Prostate gland (tissue), 2 donors: ENCODE measurements around the gene SLC16A2. TPM values are rescaled to one million over a fixed set of nuclear protein-coding genes. Genes with fewer than 3 reads are reported as not detected.

Source experiments
- DNase-seq: peaks from one replicate; pipeline ENCODE4 v3.0.0-alpha.2; 2019; ENCODE audit warnings: low spot score
- H3K27ac ChIP-seq, 2 donors: fragments of 200-600 bp; sonication (generic); 2 replicates each; pipeline ENCODE4 v1.5.1; 2017 to 2019
- H3K27me3 ChIP-seq: fragments of 200-600 bp; sonication (generic); replicated peaks from 2 replicates; pipeline ENCODE4 v1.5.1; 2019; ENCODE audit not compliant: insufficient read depth
- H3K36me3 ChIP-seq, 2 donors: fragments of 200-600 bp; sonication (generic); 1 replicate in 1 of 2; 2 replicates in 1 of 2; pipeline versions ENCODE4 v1.5.1 to v1.8.1; 2017 to 2019
- H3K4me1 ChIP-seq: fragments of 200-600 bp; sonication (generic); replicated peaks from 2 replicates; pipeline ENCODE4 v1.5.1; 2019
- H3K4me3 ChIP-seq, 2 donors: fragments of 200-600 bp; sonication (generic); 2 replicates each; pipeline ENCODE4 v1.5.1; 2017 to 2019
- H3K9me3 ChIP-seq: fragments of 200-600 bp; sonication (generic); 2 replicates; pipeline ENCODE4 v1.5.1; 2017
- CTCF ChIP-seq, 4 experiments: fragments of 200-600 bp in 2 of 4; fragments of 450-650 bp in 2 of 4; sonication (generic) in 2 of 4; IDR thresholded peaks; 1 replicate in 3 of 4; 2 replicates in 1 of 4; pipeline ENCODE4 v1.5.1; 2016 to 2019; ENCODE audit warnings: antibody characterized with exemption in 4 of 4, mild to moderate bottlenecking in 2 of 4, moderate library complexity in 2 of 4
- POLR2A ChIP-seq: fragments of 450-650 bp; IDR thresholded peaks from one replicate; pipeline ENCODE4 v1.6.1; 2016; ENCODE audit warnings: antibody characterized with exemption, mild to moderate bottlenecking
- POLR2AphosphoS5 ChIP-seq: sonication (generic); formaldehyde crosslinking; IDR thresholded peaks from one replicate; pipeline ENCODE4 v1.6.1; 2017; ENCODE audit warnings: antibody characterized with exemption
- WGBS: methylation state at CpG from one replicate; pipeline ENCODE4 v1.1.5; 2018; 5-methylcytosine and 5-hydroxymethylcytosine counted together
- intact Hi-C: fragments of 100-400 bp; cut with DNase I; formaldehyde crosslinking; loops from one replicate; pipeline ENCODE4 v1.14.2; 2022
- total RNA-seq, 2 donors: library from RNA; depleted of rRNA; stranded (reverse); fragments of >200 nt; gene quantifications; one replicate each; pipeline ENCODE4 v1.1.0, GENCODE V29; 2016

The SLC16A2 gene
- total RNA-seq, 2 donors from 2014 or later, result 8.7 to 9.3 TPM

- Histone ChIP-seq H3K9me3 (no peaks in the 10 kb centered on the region), H3K27ac (no peak overlapping the region), H3K4me1 (no peaks in the 10 kb centered on the region), H3K27me3 (no peaks in the 10 kb centered on the region), H3K4me3 (no peak overlapping the region), H3K36me3 (no peaks in the 10 kb centered on the region)
- intact Hi-C loops, result loop anchor here (10.0 kb wide), 1 partner anchor 109 kb away; no protein-coding TSS in a partner anchor
- no peak for DNase-seq
- 86% methylated on average over 2 of the region's 2 CpGs for WGBS
- no peak for TF ChIP-seq POLR2AphosphoS5
- no peak for TF ChIP-seq CTCF (IDR thresholded peaks at IDR 0.05)
- no peak for TF ChIP-seq POLR2A
Observed at GRCh38 chrX:74426071-74426470, 4.8 kb downstream of the SLC16A2 start.

DNA sequence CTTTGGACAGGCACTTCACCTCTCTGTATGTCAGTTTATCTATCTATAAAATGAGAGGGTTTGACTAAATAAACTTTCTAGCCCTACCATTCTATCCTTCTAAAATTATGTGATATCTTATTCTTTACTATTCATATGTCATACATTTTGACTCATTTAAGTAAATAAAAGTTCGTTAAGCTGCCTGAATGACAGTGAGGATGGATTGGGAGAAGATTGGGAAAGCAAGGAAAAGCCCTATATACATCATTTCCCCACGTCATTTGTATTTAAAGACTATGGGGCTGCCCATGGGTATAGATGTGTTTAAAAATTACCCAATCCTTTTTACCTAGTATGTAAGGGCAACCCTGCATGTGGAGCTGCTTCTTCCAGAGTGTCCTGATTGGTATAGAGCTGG, 5.3 kb downstream of the SLC16A2 start:
- no peaks in the 10 kb centered on the region for H3K36me3 ChIP-seq
- no peak for TF ChIP-seq CTCF (IDR thresholded peaks at IDR 0.05)
- no peak for TF ChIP-seq POLR2AphosphoS5
- TF ChIP-seq POLR2A, result no peak
- intact Hi-C loops, result loop anchor here (10.0 kb wide), 1 partner anchor 108 kb away; no protein-coding TSS in a partner anchor
- no peaks in the 10 kb centered on the region for H3K27me3 ChIP-seq
- H3K9me3 ChIP-seq, result no peaks in the 10 kb centered on the region
- H3K27ac ChIP-seq, result no peak overlapping the region
- WGBS, result 82% methylated on average over 2 of the region's 2 CpGs
- no peaks in the 10 kb centered on the region for H3K4me1 ChIP-seq
- no peak overlapping the region for H3K4me3 ChIP-seq
- no peak for DNase-seq

GRCh38 chrX:74431797-74432196, 10.5 kb downstream of the SLC16A2 start:
- H3K4me3 ChIP-seq, result no peak overlapping the region
- TF ChIP-seq POLR2AphosphoS5 (no peak), POLR2A (no peak), CTCF (IDR thresholded peaks at IDR 0.05) (no peak)
- no peak overlapping the region for H3K27ac ChIP-seq
- intact Hi-C loops, result no loop called here
- H3K9me3 ChIP-seq, result no peaks in the 10 kb centered on the region
- no peaks in the 10 kb centered on the region for H3K27me3 ChIP-seq
- H3K36me3 ChIP-seq, result no peaks in the 10 kb centered on the region
- no peaks in the 10 kb centered on the region for H3K4me1 ChIP-seq
- whole genome bisulfite sequencing, result 49% methylated on average over 2 of the region's 2 CpGs
- no peak for DNase-seq

DNA sequence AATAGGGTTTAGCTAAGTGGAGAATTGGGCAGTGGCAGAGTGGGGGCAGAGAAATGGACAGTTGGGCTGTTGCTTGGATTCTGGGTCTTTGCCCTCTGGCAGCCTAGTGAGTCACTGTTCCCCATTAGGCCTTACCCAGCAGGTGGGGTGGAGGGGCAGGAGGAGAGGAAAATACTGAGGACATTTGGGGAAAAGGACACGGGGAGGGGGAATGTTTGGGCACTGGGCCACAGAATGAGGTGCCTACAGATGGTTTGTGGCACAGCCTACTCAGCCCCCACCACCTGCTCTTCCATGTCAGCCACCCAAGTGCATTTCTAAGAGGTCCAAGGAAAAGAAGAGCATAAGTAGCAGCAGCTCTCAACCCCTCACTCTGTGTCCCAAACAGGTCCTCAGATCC, 13.0 kb downstream of the SLC16A2 start:
- intact Hi-C loops, result no loop called here
- H3K27ac ChIP-seq, result no peak overlapping the region
- no peaks in the 10 kb centered on the region for H3K36me3 ChIP-seq
- no peak for TF ChIP-seq POLR2AphosphoS5
- no peak for TF ChIP-seq POLR2A
- no peak for TF ChIP-seq CTCF (IDR thresholded peaks at IDR 0.05)
- no peak overlapping the region for H3K4me3 ChIP-seq
- WGBS, result 70% methylated on average over 1 of the region's 1 CpG
- H3K4me1 ChIP-seq, result no peaks in the 10 kb centered on the region
- H3K27me3 ChIP-seq, result no peaks in the 10 kb centered on the region
- no peak for DNase-seq
- H3K9me3 ChIP-seq, result no peaks in the 10 kb centered on the region

DNA sequence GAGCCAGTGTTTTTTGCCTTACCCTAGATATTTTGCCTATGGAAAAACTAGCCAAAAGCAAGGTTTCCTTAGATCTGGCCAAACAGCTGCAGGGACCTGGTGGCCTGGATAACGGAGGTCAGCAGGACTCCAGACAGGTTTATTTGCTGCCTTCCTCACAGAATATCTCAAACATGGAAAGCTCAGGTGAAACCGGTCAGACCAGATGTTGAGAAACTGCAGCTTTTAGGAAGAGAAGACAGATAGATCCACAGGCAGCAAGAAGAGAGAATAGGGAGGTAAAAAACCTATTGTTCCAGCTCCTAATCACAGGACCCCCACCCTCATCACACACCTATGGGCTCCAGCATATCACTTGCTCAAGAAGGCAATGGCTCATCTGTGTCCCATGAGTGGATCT, 16.2 kb downstream of the SLC16A2 start:
- Histone ChIP-seq H3K27me3 (no peaks in the 10 kb centered on the region), H3K9me3 (no peaks in the 10 kb centered on the region), H3K27ac (no peak overlapping the region), H3K36me3 (no peaks in the 10 kb centered on the region), H3K4me3 (no peak overlapping the region), H3K4me1 (no peaks in the 10 kb centered on the region)
- TF ChIP-seq POLR2AphosphoS5 (no peak), CTCF (IDR thresholded peaks at IDR 0.05) (no peak)
- DNase-seq, result peak; percentile 4
- intact Hi-C loops, result no loop called here
- WGBS, result 50% methylated on average over 2 of the region's 2 CpGs
